Adrenal gland (tissue), 12 donors: ENCODE results near the gene AKAP7. TPM values are rescaled to one million over a fixed set of nuclear protein-coding genes. Genes with fewer than 3 reads are reported as not detected.

Source experiments
- DNase-seq, 7 donors: peaks; one replicate each; pipeline ENCODE4 v3.0.0-alpha.2; 2019 to 2020
- H3K27ac ChIP-seq, 5 donors: fragments of 200-600 bp; sonication (generic) in 4 of 5; 1 replicate in 3 of 5; 2 replicates in 2 of 5; pipeline versions ENCODE4 v1.5.1 to v1.8.0; 2016 to 2020; ENCODE audit warnings: mild to moderate bottlenecking in 1 of 5
- H3K27me3 ChIP-seq: fragments of 200-600 bp; 2 replicates; pipeline ENCODE4 v1.8.0; 2021
- H3K36me3 ChIP-seq, 2 donors: fragments of 200-600 bp; replicated peaks in 1 of 2; 1 replicate in 1 of 2; 2 replicates in 1 of 2; pipeline versions ENCODE4 v1.5.1 to v1.8.0; 2018 to 2022
- H3K4me1 ChIP-seq, 2 donors: fragments of 200-600 bp; replicated peaks in 1 of 2; 1 replicate in 1 of 2; 2 replicates in 1 of 2; pipeline versions ENCODE4 v1.5.1 to v1.8.0; 2018 to 2021
- H3K4me3 ChIP-seq, 4 donors: fragments of 200-600 bp; sonication (generic) in 3 of 4; one replicate each; pipeline ENCODE4 v1.5.1; 2016 to 2018
- H3K9me3 ChIP-seq, 3 donors: fragments of 200-600 bp; sonication (generic) in 1 of 3; replicated peaks in 1 of 3; 1 replicate in 2 of 3; 2 replicates in 1 of 3; pipeline versions ENCODE4 v1.5.1 to v1.8.0; 2016 to 2021
- POLR2A ChIP-seq, 2 donors: fragments of 450-650 bp; IDR thresholded peaks; one replicate each; pipeline ENCODE4 v1.6.1; 2017; ENCODE audit warnings: antibody characterized with exemption in 2 of 2, mild to moderate bottlenecking in 2 of 2, moderate library complexity in 1 of 2
- WGBS, 4 donors: extraction: QIAGEN DNeasy Blood & Tissue Kit in 2 of 4; methylation state at CpG; one replicate each; pipeline versions ENCODE4 v1.1.5 to v1.1.7; 2013 to 2017; 5-methylcytosine and 5-hydroxymethylcytosine counted together
- intact Hi-C, 2 donors: fragments of 100-400 bp; cut with DNase I; formaldehyde crosslinking; loops; one replicate each; pipeline versions ENCODE4 v1.14.1 to v1.15.0; 2022 to 2023
- polyA plus RNA-seq, 3 donors: library from polyadenylated mRNA; stranded (reverse); fragments of 200-250 nt in 2 of 3; fragments of 350-450 nt in 1 of 3; fragmentation: Illumina TruSeq in 1 of 3; extraction: RNeasy Lipid Tissue Mini Kit (QIAGEN cat#74804) in 1 of 3; gene quantifications; one replicate each; pipeline ENCODE4 v1.2.3, GENCODE V29; 2013 to 2014
- total RNA-seq, 9 donors: library from RNA; depleted of rRNA in 4 of 9; stranded (reverse); fragments of >200 nt in 4 of 9; fragments of 120-200 nt in 1 of 9; fragmentation: NEBNext Ultra II Directional in 1 of 9; extraction: Animal tissue kit (Norgen Biotek cat#: 25700) in 1 of 9; gene quantifications; one replicate each; pipeline versions ENCODE4 v1.1.0 to v1.2.4, GENCODE V29; 2013 to 2023
- TF ChIP-seq, protein P1 (sequence below), 6 experiments: fragments of 450-650 bp in 4 of 6; fragments of 200-600 bp in 2 of 6; sonication (generic) in 1 of 6; IDR thresholded peaks; 1 replicate in 5 of 6; 2 replicates in 1 of 6; pipeline versions ENCODE4 v1.5.1 to v1.8.0; 2016 to 2021; ENCODE audit warnings: antibody characterized with exemption in 6 of 6, mild to moderate bottlenecking in 2 of 6, moderate library complexity in 1 of 6
- donor health status: healthy with polysubstance abuse.
- donor health status: Bipolar disorder and iron deficiency.
- donor health status: DM: yes; HTN: yes; CAD: no.
- donor health status: DM: no; HTN: no; CAD: no.
- donor health status: DM: no; HTN: no; CAD: no.
- donor health status: DM: yes; HTN: yes; CAD: no.

The AKAP7 gene
- total and polyA plus RNA-seq, 12 donors, result 36.2 to 165 (median 62.2) TPM

GRCh38 chr6:131212024-131212423, 76.8 kb downstream of the AKAP7 start:
- TF ChIP-seq POLR2A (IDR thresholded peaks at IDR 0.05), result no peak
- TF ChIP-seq, protein P1, sequence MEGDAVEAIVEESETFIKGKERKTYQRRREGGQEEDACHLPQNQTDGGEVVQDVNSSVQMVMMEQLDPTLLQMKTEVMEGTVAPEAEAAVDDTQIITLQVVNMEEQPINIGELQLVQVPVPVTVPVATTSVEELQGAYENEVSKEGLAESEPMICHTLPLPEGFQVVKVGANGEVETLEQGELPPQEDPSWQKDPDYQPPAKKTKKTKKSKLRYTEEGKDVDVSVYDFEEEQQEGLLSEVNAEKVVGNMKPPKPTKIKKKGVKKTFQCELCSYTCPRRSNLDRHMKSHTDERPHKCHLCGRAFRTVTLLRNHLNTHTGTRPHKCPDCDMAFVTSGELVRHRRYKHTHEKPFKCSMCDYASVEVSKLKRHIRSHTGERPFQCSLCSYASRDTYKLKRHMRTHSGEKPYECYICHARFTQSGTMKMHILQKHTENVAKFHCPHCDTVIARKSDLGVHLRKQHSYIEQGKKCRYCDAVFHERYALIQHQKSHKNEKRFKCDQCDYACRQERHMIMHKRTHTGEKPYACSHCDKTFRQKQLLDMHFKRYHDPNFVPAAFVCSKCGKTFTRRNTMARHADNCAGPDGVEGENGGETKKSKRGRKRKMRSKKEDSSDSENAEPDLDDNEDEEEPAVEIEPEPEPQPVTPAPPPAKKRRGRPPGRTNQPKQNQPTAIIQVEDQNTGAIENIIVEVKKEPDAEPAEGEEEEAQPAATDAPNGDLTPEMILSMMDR (IDR thresholded peaks at IDR 0.05), result no peak

DNA sequence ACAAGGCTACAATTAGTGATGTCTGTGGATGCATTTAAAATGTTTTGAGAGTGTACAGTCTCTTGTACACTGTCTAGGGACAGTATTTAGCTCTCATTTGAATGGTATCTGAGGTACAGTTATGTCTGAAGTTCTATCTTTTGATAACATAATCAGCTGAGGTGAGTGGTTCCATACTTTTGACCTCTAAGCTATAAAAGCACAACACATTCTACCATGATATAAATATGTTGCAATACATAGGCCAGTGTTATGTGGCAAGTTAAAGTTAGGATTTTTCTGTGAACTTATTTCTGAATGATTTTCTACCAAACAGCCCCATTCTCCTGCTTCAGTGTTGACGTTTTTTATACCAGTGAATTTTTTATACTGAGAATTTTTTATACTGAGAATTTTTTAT, 77.6 kb downstream of the AKAP7 start:
- 74 to 88% (median 79%) methylated on average over 1 of the region's 1 CpG for WGBS, 4 donors
- H3K4me3 ChIP-seq, result no peak overlapping the region
- intact Hi-C loops, result no loop called here
- peaks cover 16 to 49% of the 10 kb centered on the region in 2 donors for H3K4me1 ChIP-seq
- H3K27me3 ChIP-seq, result no peaks in the 10 kb centered on the region
- no peaks in the 10 kb centered on the region for H3K9me3 ChIP-seq
- no peak overlapping the region for H3K27ac ChIP-seq
- no peak for TF ChIP-seq POLR2A (IDR thresholded peaks at IDR 0.05)
- TF ChIP-seq, protein P1 (IDR thresholded peaks at IDR 0.05), result no peak
- no peaks in the 10 kb centered on the region for H3K36me3 ChIP-seq
- DNase-seq, result no peak

More at GRCh38 chr6:131212024-131212423, 76.8 kb downstream of the AKAP7 start:
- Histone ChIP-seq H3K27ac (no peak overlapping the region), H3K36me3 (no peaks in the 10 kb centered on the region), H3K9me3 (no peaks in the 10 kb centered on the region), H3K4me1 (peaks cover 13 to 43% of the 10 kb centered on the region in 2 donors), H3K27me3 (no peaks in the 10 kb centered on the region), H3K4me3 (no peak overlapping the region)
- no peak for DNase-seq
- WGBS, 4 donors, result 90 to 94% (median 92%) methylated on average over 5 of the region's 5 CpGs
- intact Hi-C loops, result no loop called here

GRCh38 chr6:131213501-131213990, 78.3 kb downstream of the AKAP7 start:
- H3K27me3 ChIP-seq, result no peaks in the 10 kb centered on the region
- no peak overlapping the region for H3K4me3 ChIP-seq
- no peaks in the 10 kb centered on the region for H3K9me3 ChIP-seq
- peak overlapping the region in 1 of 5 donors; percentile 36 for H3K27ac ChIP-seq
- WGBS, 4 donors, result 55 to 85% (median 70%) methylated on average over 3 of the region's 3 CpGs
- no peaks in the 10 kb centered on the region for H3K36me3 ChIP-seq
- peaks cover 16 to 49% of the 10 kb centered on the region in 2 donors for H3K4me1 ChIP-seq
- intact Hi-C loops, result no loop called here
- TF ChIP-seq POLR2A (IDR thresholded peaks at IDR 0.05), result no peak
- TF ChIP-seq, protein P1 (IDR thresholded peaks at IDR 0.05), result no peak
- peak in 1 of 7 donors; percentile 25 for DNase-seq

DNA sequence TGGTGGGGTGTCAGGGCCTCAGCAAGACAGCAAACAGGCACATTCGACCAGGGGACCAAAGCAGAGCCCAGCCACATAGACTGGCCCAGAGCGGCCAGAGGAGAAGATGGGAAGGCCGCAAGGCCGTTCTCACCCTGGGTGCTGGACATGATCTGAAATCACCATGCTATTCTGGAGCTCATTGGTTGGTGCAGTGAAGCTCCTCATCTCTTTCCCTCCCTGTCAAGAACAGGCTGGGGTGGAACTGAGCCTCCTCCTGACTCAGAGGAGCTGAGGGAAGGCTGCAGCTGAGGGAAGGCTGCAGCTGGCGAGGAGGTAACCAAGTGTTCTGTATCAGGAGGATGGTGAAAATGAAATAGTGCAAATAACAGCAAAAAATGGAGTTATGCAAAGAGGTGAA, 80.0 kb downstream of the AKAP7 start:
- Histone ChIP-seq H3K9me3 (peaks cover 0 to under 1% (median 0%) of the 10 kb centered on the region in 3 donors), H3K4me3 (no peak overlapping the region), H3K36me3 (no peaks in the 10 kb centered on the region), H3K27me3 (no peaks in the 10 kb centered on the region), H3K27ac (peak overlapping the region in 4 of 5 donors; percentile 46 to 76 (median 64)), H3K4me1 (peaks cover 16 to 49% of the 10 kb centered on the region in 2 donors)
- peak in 5 of 7 donors; percentile 15 to 59 (median 26) for DNase-seq
- WGBS, 4 donors, result 84 to 96% (median 92%) methylated on average over 5 of the region's 5 CpGs
- TF ChIP-seq, protein P1 (IDR thresholded peaks at IDR 0.05), result no peak
- TF ChIP-seq POLR2A (IDR thresholded peaks at IDR 0.05), result no peak
- intact Hi-C loops, result no loop called here
